Smooth muscle cell of the umbilical artery (primary cell): ENCODE results near the gene PREP. TPM values are rescaled to one million over a fixed set of nuclear protein-coding genes. Genes with fewer than 3 reads are reported as not detected.

ENCODE experiments used
- total RNA-seq: library from RNA; depleted of rRNA; stranded (reverse); fragments of >200 nt; gene quantifications from 2 replicates; pipeline ENCODE4 v1.2.3, GENCODE V29; 2014

The PREP gene
- 30.0 and 43.6 TPM in 2 replicates for total RNA-seq

GRCh38 chr6:105402939-105403935 is at the start of gene PREP:
PREP (minus strand) TSS chr6:105403082; CDS start chr6:105402891, 191 bp downstream.

Other genes with a start within 250 kb of the PREP start
- gene POPDC3, start 223.1 kb downstream of the PREP start, total RNA-seq, result 13.7 and 17.0 TPM in 2 replicates